Prostate gland (tissue), 2 donors: ENCODE data around the gene TBCE. TPM values are rescaled to one million over a fixed set of nuclear protein-coding genes. Genes with fewer than 3 reads are reported as not detected.
"Not testable (repeated sequence)": the region's sequence is repeated elsewhere in the genome, so short reads cannot be mapped to it uniquely, and the experiment has no call there.

Experiments used
- DNase-seq: peaks from one replicate; pipeline ENCODE4 v3.0.0-alpha.2; 2019; ENCODE audit warnings: low spot score
- H3K27ac ChIP-seq, 2 donors: fragments of 200-600 bp; sonication (generic); 2 replicates each; pipeline ENCODE4 v1.5.1; 2017 to 2019
- H3K27me3 ChIP-seq: fragments of 200-600 bp; sonication (generic); replicated peaks from 2 replicates; pipeline ENCODE4 v1.5.1; 2019; ENCODE audit not compliant: insufficient read depth
- H3K36me3 ChIP-seq, 2 donors: fragments of 200-600 bp; sonication (generic); 1 replicate in 1 of 2; 2 replicates in 1 of 2; pipeline versions ENCODE4 v1.5.1 to v1.8.1; 2017 to 2019
- H3K4me1 ChIP-seq: fragments of 200-600 bp; sonication (generic); replicated peaks from 2 replicates; pipeline ENCODE4 v1.5.1; 2019
- H3K4me3 ChIP-seq, 2 donors: fragments of 200-600 bp; sonication (generic); 2 replicates each; pipeline ENCODE4 v1.5.1; 2017 to 2019
- H3K9me3 ChIP-seq: fragments of 200-600 bp; sonication (generic); 2 replicates; pipeline ENCODE4 v1.5.1; 2017
- POLR2A ChIP-seq: fragments of 450-650 bp; IDR thresholded peaks from one replicate; pipeline ENCODE4 v1.6.1; 2016; ENCODE audit warnings: antibody characterized with exemption, mild to moderate bottlenecking
- POLR2AphosphoS5 ChIP-seq: sonication (generic); formaldehyde crosslinking; IDR thresholded peaks from one replicate; pipeline ENCODE4 v1.6.1; 2017; ENCODE audit warnings: antibody characterized with exemption
- WGBS: methylation state at CpG from one replicate; pipeline ENCODE4 v1.1.5; 2018; 5-methylcytosine and 5-hydroxymethylcytosine counted together
- intact Hi-C: fragments of 100-400 bp; cut with DNase I; formaldehyde crosslinking; loops from one replicate; pipeline ENCODE4 v1.14.2; 2022
- total RNA-seq, 2 donors: library from RNA; depleted of rRNA; stranded (reverse); fragments of >200 nt; gene quantifications; one replicate each; pipeline ENCODE4 v1.1.0, GENCODE V29; 2016
- TF ChIP-seq, protein P1 (sequence below), 4 experiments: fragments of 200-600 bp in 2 of 4; fragments of 450-650 bp in 2 of 4; sonication (generic) in 2 of 4; IDR thresholded peaks; 1 replicate in 3 of 4; 2 replicates in 1 of 4; pipeline ENCODE4 v1.5.1; 2016 to 2019; ENCODE audit warnings: antibody characterized with exemption in 4 of 4, mild to moderate bottlenecking in 2 of 4, moderate library complexity in 2 of 4

TBCE gene
- total RNA-seq, 2 donors from 2014 or later = 24.2 to 25.0 TPM

DNA sequence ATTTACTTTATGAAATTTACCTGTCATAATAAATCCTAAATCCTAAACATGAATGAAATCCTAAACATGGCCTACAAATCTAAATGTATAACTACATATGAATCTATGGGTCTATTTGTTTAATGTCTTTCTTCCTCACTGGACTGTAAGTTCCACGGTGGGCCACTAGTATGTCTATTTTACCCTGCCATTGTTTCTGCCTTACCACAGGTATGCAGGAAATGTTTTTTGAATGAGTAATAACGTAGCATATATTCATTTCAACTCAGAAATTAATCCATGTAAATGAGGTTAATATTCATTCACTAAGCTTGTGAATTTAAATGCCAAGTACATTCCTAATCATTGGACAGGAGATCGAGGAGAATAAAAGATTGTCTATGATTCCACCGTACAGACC is 101.7 kb downstream of the TBCE start:
- DNase-seq = no peak
- Histone ChIP-seq H3K4me3 (no peak overlapping the region), H3K4me1 (no peaks in the 10 kb centered on the region), H3K27me3 (no peaks in the 10 kb centered on the region), H3K36me3 (no peaks in the 10 kb centered on the region), H3K9me3 (no peaks in the 10 kb centered on the region), H3K27ac (no peak overlapping the region)
- intact Hi-C loops = no loop called here
- TF ChIP-seq POLR2AphosphoS5 = no peak
- no peak for TF ChIP-seq POLR2A
- TF ChIP-seq, protein P1, sequence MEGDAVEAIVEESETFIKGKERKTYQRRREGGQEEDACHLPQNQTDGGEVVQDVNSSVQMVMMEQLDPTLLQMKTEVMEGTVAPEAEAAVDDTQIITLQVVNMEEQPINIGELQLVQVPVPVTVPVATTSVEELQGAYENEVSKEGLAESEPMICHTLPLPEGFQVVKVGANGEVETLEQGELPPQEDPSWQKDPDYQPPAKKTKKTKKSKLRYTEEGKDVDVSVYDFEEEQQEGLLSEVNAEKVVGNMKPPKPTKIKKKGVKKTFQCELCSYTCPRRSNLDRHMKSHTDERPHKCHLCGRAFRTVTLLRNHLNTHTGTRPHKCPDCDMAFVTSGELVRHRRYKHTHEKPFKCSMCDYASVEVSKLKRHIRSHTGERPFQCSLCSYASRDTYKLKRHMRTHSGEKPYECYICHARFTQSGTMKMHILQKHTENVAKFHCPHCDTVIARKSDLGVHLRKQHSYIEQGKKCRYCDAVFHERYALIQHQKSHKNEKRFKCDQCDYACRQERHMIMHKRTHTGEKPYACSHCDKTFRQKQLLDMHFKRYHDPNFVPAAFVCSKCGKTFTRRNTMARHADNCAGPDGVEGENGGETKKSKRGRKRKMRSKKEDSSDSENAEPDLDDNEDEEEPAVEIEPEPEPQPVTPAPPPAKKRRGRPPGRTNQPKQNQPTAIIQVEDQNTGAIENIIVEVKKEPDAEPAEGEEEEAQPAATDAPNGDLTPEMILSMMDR (IDR thresholded peaks at IDR 0.05) = no peak
- WGBS = 70% methylated on average over 4 of the region's 4 CpGs

DNA sequence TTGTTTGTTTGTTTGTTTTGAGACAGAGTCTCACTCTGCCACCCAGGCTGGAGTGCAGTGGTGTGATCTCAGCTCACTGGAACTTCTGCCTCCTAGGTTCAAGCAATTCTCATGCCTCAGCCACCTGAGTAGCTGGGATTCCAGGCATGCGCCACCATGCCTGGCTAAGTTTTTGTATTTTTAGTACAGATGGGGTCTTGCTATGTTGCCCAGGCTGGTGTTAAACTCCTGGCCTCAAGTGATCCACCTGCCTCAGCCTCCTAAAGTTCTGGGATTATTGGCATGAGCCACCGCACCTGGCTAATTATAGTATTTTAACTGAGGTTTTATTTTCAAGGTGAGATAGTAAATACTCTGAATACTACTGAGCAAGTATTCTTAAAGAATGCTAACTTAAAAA is 102.7 kb downstream of the TBCE start:
- H3K36me3 ChIP-seq, H3K9me3 ChIP-seq, H3K4me1 ChIP-seq, H3K4me3 ChIP-seq, H3K27ac ChIP-seq, intact Hi-C loops, DNase-seq, H3K27me3 ChIP-seq: not testable (repeated sequence)
- 96% methylated on average over 2 of the region's 2 CpGs for WGBS

DNA sequence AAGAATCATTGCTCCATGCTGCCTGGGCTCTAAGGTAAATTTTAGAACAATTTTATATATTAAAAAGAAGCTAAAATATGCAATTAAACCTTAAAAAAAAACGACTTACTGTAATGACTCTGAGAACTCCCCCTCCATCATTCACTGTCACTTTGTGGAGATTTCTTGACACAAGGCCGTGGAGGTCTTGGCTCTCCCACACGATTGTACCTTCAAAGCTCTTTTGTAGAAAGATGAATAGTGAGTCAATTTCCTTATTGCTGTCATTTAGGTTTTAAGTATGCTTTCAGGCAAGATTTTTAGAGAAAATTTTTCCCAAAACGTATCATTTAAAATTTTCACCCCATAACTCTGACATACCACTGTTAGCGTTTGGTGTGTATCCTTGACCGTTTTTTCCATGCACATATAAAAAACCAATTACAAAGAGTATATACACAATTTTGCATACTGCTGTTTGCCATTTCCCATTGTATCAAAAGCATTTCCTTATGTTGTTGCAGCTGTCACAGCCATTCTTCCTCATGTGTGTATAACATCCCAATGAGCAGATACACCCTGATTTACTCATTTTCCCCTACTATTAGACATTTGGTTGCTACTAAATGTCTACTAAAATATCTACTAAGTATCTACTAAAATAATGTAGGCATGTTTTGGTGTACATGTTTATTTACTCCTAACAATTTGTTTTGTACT is 103.7 kb downstream of the TBCE start:
- H3K4me1 ChIP-seq = no peaks in the 10 kb centered on the region
- WGBS = 77% methylated on average over 6 of the region's 6 CpGs
- no peak overlapping the region for H3K4me3 ChIP-seq
- TF ChIP-seq POLR2AphosphoS5 (no peak), POLR2A (no peak)
- TF ChIP-seq, protein P1 (IDR thresholded peaks at IDR 0.05) = no peak
- H3K27ac ChIP-seq = no peak overlapping the region
- no peak for DNase-seq
- H3K36me3 ChIP-seq = no peaks in the 10 kb centered on the region
- H3K27me3 ChIP-seq = no peaks in the 10 kb centered on the region
- intact Hi-C loops = no loop called here
- no peaks in the 10 kb centered on the region for H3K9me3 ChIP-seq

DNA sequence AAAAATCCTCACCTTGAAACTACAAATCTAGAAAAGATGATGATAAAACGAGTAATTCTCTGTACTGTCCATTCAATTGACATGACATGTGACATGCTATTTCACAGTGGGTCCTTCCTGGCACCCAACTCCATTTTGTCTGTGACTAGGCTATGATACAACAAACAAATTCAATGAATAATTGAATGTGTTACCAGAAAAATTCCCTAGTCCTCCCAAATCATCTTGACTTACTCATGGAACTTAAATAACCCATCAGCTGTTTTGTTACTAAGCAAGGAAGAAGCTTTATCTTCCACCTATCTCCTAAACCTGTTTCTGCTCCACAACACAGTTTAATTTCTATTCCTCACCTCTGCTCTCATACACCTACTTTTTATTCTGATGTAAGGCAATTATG is 106.6 kb downstream of the TBCE start:
- no peak overlapping the region for H3K4me3 ChIP-seq
- WGBS = 95% methylated on average over 1 of the region's 1 CpG
- DNase-seq = no peak
- no peaks in the 10 kb centered on the region for H3K9me3 ChIP-seq
- no peak overlapping the region for H3K27ac ChIP-seq
- no peak for TF ChIP-seq POLR2AphosphoS5
- TF ChIP-seq, protein P1 (IDR thresholded peaks at IDR 0.05) = no peak
- no peak for TF ChIP-seq POLR2A
- H3K36me3 ChIP-seq = peaks cover 0 to 1% of the 10 kb centered on the region in 2 donors
- no peaks in the 10 kb centered on the region for H3K4me1 ChIP-seq
- intact Hi-C loops = no loop called here
- H3K27me3 ChIP-seq = no peaks in the 10 kb centered on the region

DNA sequence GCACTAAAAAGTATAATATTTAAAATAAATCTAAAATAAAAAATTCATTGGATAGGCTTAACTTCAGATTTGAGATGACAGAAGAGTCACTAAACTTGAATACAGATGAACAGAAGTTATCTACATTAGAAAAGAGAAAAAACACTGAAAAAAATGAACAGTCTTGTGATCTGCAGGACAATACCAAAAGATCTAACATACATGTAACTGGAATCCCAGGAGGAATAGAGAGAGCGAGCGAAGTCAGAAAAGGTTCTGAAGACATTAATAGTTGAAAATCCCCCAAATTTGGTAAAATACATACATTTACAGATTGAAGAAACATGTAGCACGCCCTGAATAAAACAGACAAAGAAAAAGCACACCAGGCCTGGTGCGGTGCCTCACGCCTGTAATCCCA is 115.9 kb downstream of the TBCE start:
- H3K27ac ChIP-seq = no peak overlapping the region
- H3K9me3 ChIP-seq = no peaks in the 10 kb centered on the region
- DNase-seq = no peak
- no peaks in the 10 kb centered on the region for H3K27me3 ChIP-seq
- H3K36me3 ChIP-seq = peaks cover 0 to 7% of the 10 kb centered on the region in 2 donors
- intact Hi-C loops = no loop called here
- no peaks in the 10 kb centered on the region for H3K4me1 ChIP-seq
- 97% methylated on average over 5 of the region's 5 CpGs for WGBS
- no peak overlapping the region for H3K4me3 ChIP-seq
- TF ChIP-seq, protein P1 (IDR thresholded peaks at IDR 0.05) = no peak
- no peak for TF ChIP-seq POLR2AphosphoS5
- TF ChIP-seq POLR2A = no peak
